Adrenal gland (tissue), 5 donors: ENCODE data around the gene SMYD1.

Experiments used
- CTCF ChIP-seq, 6 experiments: fragments of 450-650 bp in 4 of 6; fragments of 200-600 bp in 2 of 6; sonication (generic) in 1 of 6; IDR thresholded peaks; 1 replicate in 5 of 6; 2 replicates in 1 of 6; pipeline versions ENCODE4 v1.5.1 to v1.8.0; 2016 to 2021; ENCODE audit warnings: antibody characterized with exemption in 6 of 6, mild to moderate bottlenecking in 2 of 6, moderate library complexity in 1 of 6
- POLR2A ChIP-seq, 2 donors: fragments of 450-650 bp; IDR thresholded peaks; one replicate each; pipeline ENCODE4 v1.6.1; 2017; ENCODE audit warnings: antibody characterized with exemption in 2 of 2, mild to moderate bottlenecking in 2 of 2, moderate library complexity in 1 of 2
- donor health status: DM: no; HTN: no; CAD: no.

GRCh38 chr2:88067598-88067997, at the start of gene SMYD1:
- TF ChIP-seq CTCF (IDR thresholded peaks at IDR 0.05) (no peak), POLR2A (IDR thresholded peaks at IDR 0.05) (no peak)
